NB4 (cell line): Measurements from ENCODE around the gene NEK11.
A peak's percentile ranks its signal among the peaks of the same experiment; 100 is the strongest.

Experiments
- DNase-seq: peaks from one replicate; pipeline ENCODE4 v3.0.0; 2010; ENCODE audit warnings: low read depth
- H3K4me3 ChIP-seq: one replicate; pipeline ENCODE4 v1.5.1; 2011; ENCODE audit warnings: mild to moderate bottlenecking, low read depth, low read length, moderate library complexity
- MAX ChIP-seq: IDR thresholded peaks from 2 replicates; pipeline ENCODE4 v1.6.1; 2011; ENCODE audit warnings: low read depth, low read length
- MYC ChIP-seq: IDR thresholded peaks from 2 replicates; pipeline ENCODE4 v1.6.1; 2011; ENCODE audit warnings: low read depth, low read length
- POLR2A ChIP-seq: IDR thresholded peaks from 2 replicates; pipeline ENCODE4 v1.6.1; 2011; ENCODE audit warnings: mild to moderate bottlenecking; ENCODE audit not compliant: insufficient read length; ENCODE audit errors: extremely low read depth
- TF ChIP-seq, protein P1 (sequence below): IDR thresholded peaks from one replicate; pipeline ENCODE4 v1.5.1; 2012; ENCODE audit warnings: low read depth, low read length

NEK11 gene

GRCh38 chr3:131194816-131195215 lies 168.1 kb downstream of the NEK11 start:
- TF ChIP-seq MAX (no peak), MYC (no peak), POLR2A (no peak)
- TF ChIP-seq, protein P1, sequence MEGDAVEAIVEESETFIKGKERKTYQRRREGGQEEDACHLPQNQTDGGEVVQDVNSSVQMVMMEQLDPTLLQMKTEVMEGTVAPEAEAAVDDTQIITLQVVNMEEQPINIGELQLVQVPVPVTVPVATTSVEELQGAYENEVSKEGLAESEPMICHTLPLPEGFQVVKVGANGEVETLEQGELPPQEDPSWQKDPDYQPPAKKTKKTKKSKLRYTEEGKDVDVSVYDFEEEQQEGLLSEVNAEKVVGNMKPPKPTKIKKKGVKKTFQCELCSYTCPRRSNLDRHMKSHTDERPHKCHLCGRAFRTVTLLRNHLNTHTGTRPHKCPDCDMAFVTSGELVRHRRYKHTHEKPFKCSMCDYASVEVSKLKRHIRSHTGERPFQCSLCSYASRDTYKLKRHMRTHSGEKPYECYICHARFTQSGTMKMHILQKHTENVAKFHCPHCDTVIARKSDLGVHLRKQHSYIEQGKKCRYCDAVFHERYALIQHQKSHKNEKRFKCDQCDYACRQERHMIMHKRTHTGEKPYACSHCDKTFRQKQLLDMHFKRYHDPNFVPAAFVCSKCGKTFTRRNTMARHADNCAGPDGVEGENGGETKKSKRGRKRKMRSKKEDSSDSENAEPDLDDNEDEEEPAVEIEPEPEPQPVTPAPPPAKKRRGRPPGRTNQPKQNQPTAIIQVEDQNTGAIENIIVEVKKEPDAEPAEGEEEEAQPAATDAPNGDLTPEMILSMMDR: no peak
- H3K4me3 ChIP-seq: no peak overlapping the region
- DNase-seq: no peak

DNA sequence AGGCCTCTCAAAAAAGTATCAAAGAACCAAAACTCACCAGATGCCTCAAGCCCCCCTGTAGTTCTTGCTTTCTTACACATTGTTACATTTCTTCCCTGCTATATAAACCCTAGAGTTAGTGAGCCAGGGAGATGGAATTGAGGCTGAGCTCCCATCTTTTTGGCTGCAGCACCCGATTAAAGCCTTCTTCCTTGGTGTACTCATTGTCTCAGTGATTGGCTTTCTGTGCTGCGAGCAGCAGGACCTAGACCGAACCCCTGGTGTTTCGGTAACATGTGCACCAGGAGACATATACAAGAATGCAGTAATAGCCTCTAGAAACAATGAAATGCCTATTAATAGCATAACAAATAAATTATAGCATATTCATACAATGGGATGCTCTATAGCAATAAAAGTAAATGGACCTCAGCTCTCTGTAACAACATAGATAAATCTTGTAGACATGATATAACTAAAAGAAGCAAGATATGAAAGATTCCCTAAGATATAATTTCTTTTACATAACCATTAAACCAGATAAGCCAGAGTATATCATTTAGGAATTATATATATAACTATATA lies 174.0 kb downstream of the NEK11 start:
- no peak overlapping the region for H3K4me3 ChIP-seq
- DNase-seq: no peak
- TF ChIP-seq MAX: no peak

- TF ChIP-seq MYC: no peak
- no peak for TF ChIP-seq POLR2A
- TF ChIP-seq, protein P1: no peak
- no peak for TF ChIP-seq MAX
- DNase-seq: no peak
- H3K4me3 ChIP-seq: no peak overlapping the region
These were observed 189.7 kb downstream of the NEK11 start for GRCh38 chr3:131216330-131216729.

- TF ChIP-seq, protein P1: no peak
- TF ChIP-seq MYC: peak; percentile 40; the same call in 1 of the 2 replicates
- TF ChIP-seq MAX: 0 out of 2 replicates have a peak, but pooled peaks have one; percentile 36
- peak; percentile 79 for DNase-seq
- H3K4me3 ChIP-seq: no peak overlapping the region
These were observed 190.1 kb downstream of the NEK11 start for GRCh38 chr3:131216801-131217200.

DNA sequence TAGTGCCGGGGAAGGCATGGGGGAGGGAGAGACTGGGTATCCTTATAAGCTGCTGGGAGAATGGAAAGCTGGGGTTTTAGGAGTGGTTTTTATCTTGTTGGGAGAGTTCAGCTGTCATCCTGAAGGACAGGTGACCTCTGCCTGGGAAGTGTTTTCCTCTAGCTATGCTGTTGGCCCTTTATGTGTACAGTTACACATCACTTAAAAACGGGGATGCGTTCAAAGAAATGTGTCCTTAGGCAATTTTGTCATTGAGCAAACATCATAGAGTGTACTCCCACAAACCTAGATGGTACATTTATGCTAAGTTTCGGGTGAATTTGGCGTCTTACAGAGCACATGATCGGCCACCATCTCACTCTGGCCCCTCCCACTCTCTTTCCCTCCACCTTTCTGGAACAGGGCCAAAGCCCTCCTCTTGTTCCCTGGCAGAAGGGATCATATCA lies 190.6 kb downstream of the NEK11 start:
- no peak for TF ChIP-seq MYC
- TF ChIP-seq MAX: no peak
- TF ChIP-seq, protein P1: no peak
- TF ChIP-seq POLR2A: no peak
- DNase-seq: no peak

GRCh38 chr3:131218196-131218595 lies 191.5 kb downstream of the NEK11 start:
- TF ChIP-seq, protein P1: no peak
- TF ChIP-seq POLR2A (no peak), MYC (no peak), MAX (no peak)
- no peak overlapping the region for H3K4me3 ChIP-seq
- no peak for DNase-seq

More for the DNA sequence above, 190.6 kb downstream of the NEK11 start:
- H3K4me3 ChIP-seq: no peak overlapping the region
